GM13977 (cell line): Measurements from ENCODE around the gene SUMF2.

Experiments used
- DNase-seq: peaks from one replicate; pipeline ENCODE4 v3.0.0; 2012; ENCODE audit warnings: low spot score
- CTCF ChIP-seq: IDR thresholded peaks from 2 replicates; pipeline ENCODE4 v1.5.1; 2012; ENCODE audit warnings: mild to moderate bottlenecking, control low read depth; ENCODE audit not compliant: insufficient read depth; ENCODE audit errors: extremely low read depth, missing control alignments
- in situ Hi-C: fragments of 300-500 bp; cut with MboI; formaldehyde crosslinking; loops from one replicate; pipeline ENCODE4 v1.12.0; 2022; ENCODE audit warnings: low sequenced_read_pairs, low pct_unique_long_range_greater_than_20kb, mixed read lengths, inconsistent platforms; ENCODE audit not compliant: unreplicated experiment

Gene SUMF2

GRCh38 chr7:56115852-56116538 lies 51.9 kb downstream of the SUMF2 start, which contains the start of gene NUPR2:
Gene NUPR2, minus strand, starts transcription at chr7:56116417. Its CDS starts 103 bp downstream, at chr7:56116314.
- TF ChIP-seq CTCF, result no peak
- DNase-seq, result no peak
- in situ Hi-C loops, result no loop called here

GRCh38 chr7:56121440-56121839 lies 57.4 kb downstream of the SUMF2 start:
- in situ Hi-C loops, result no loop called here

GRCh38 chr7:56124981-56125380 lies 60.9 kb downstream of the SUMF2 start:
- TF ChIP-seq CTCF, result no peak
- in situ Hi-C loops, result no loop called here
- no peak for DNase-seq

More at GRCh38 chr7:56121440-56121839, 57.4 kb downstream of the SUMF2 start:
- TF ChIP-seq CTCF, result no peak
- no peak for DNase-seq

GRCh38 chr7:56125831-56126230 lies 61.7 kb downstream of the SUMF2 start:
- TF ChIP-seq CTCF, result no peak
- DNase-seq, result no peak
- in situ Hi-C loops, result no loop called here

- in situ Hi-C loops, result no loop called here
- DNase-seq, result no peak
- TF ChIP-seq CTCF, result no peak
These were observed 63.3 kb downstream of the SUMF2 start for GRCh38 chr7:56127241-56127975.
